Neural progenitor cell (in vitro differentiated cells): ENCODE data around the gene PPCDC.

ENCODE experiments used
- CTCF ChIP-seq: fragments of 200-600 bp; sonication (generic); IDR thresholded peaks from 2 replicates; pipeline ENCODE4 v1.5.1; 2017; ENCODE audit warnings: antibody characterized with exemption, mild to moderate bottlenecking
- EZH2 ChIP-seq: fragments of 200-600 bp; sonication (generic); IDR thresholded peaks from 2 replicates; pipeline ENCODE4 v1.6.1; 2017; ENCODE audit warnings: antibody characterized with exemption, mild to moderate bottlenecking, moderate library complexity

- TF ChIP-seq CTCF (no peak), EZH2 (no peak)
Measured at GRCh38 chr15:75059607-75060006, 36.2 kb downstream of the PPCDC start.
